ENCODE data around the gene BBS9.
"Not testable (repeated sequence)": the region's sequence is repeated elsewhere in the genome, so short reads cannot be mapped to it uniquely, and the experiment has no call there.

Gene BBS9

GRCh38 chr7:33128990-33129805 is at the start of gene BBS9:
Gene BBS9, plus strand, starts transcription at chr7:33129564. Its CDS starts 16,689 bp downstream, at chr7:33146253.
- peak; percentile 90 for DNase-seq

GRCh38 chr7:33079763-33080690 is 49.3 kb upstream of the BBS9 start:
- DNase-seq = no peak

GRCh38 chr7:33087356-33087755 is 42.0 kb upstream of the BBS9 start:
- no peak for DNase-seq

- DNase-seq = no peak
Observed at GRCh38 chr7:33087858-33088257, 41.5 kb upstream of the BBS9 start.

- no peak for DNase-seq
Observed at GRCh38 chr7:33089142-33089541, 40.2 kb upstream of the BBS9 start.

- no peak for DNase-seq
Observed at GRCh38 chr7:33091111-33091531, 38.2 kb upstream of the BBS9 start.

- no peak for DNase-seq
Observed at GRCh38 chr7:33091641-33092191, 37.6 kb upstream of the BBS9 start.

- no peak for DNase-seq
Observed at GRCh38 chr7:33093266-33093665, 36.1 kb upstream of the BBS9 start.

- DNase-seq = not testable (repeated sequence)
Observed at GRCh38 chr7:33094745-33095275, 34.6 kb upstream of the BBS9 start.

GRCh38 chr7:33099154-33099940 is 30.0 kb upstream of the BBS9 start:
- no peak for DNase-seq

GRCh38 chr7:33100770-33101169 is 28.6 kb upstream of the BBS9 start:
- DNase-seq = no peak

GRCh38 chr7:33101906-33102305 is 27.5 kb upstream of the BBS9 start:
- DNase-seq = no peak

GRCh38 chr7:33107136-33108066 is 22.0 kb upstream of the BBS9 start:
- peak; percentile 27 for DNase-seq

GRCh38 chr7:33108554-33109004 is 20.8 kb upstream of the BBS9 start:
- peak; percentile 28 for DNase-seq

- DNase-seq = peak; percentile 84
Observed at GRCh38 chr7:33109005-33109757, 20.2 kb upstream of the BBS9 start, which contains the start of gene RP9. Gene RP9, minus strand, starts transcription at chr7:33109404. Its CDS starts 32 bp downstream, at chr7:33109372.

- no peak for DNase-seq
Observed at GRCh38 chr7:33109758-33110238, 19.6 kb upstream of the BBS9 start.

GRCh38 chr7:33111614-33112013 is 17.8 kb upstream of the BBS9 start:
- DNase-seq = no peak

- no peak for DNase-seq
Observed at GRCh38 chr7:33114976-33115375, 14.4 kb upstream of the BBS9 start.

GRCh38 chr7:33118383-33118782 is 11.0 kb upstream of the BBS9 start:
- no peak for DNase-seq

- DNase-seq = no peak
Observed at GRCh38 chr7:33127085-33127484, 2.3 kb upstream of the BBS9 start.
